Progenitor cell of endocrine pancreas (in vitro differentiated cells): ENCODE measurements around the gene FADS6. TPM values are rescaled to one million over a fixed set of nuclear protein-coding genes. Genes with fewer than 3 reads are reported as not detected.
"Not testable (repeated sequence)": the region's sequence is repeated elsewhere in the genome, so short reads cannot be mapped to it uniquely, and the experiment has no call there.

Source experiments
- DNase-seq: peaks from one replicate; pipeline ENCODE4 v3.0.0; 2021; ENCODE audit warnings: low spot score; ENCODE audit not compliant: unreplicated experiment
- H3K27ac Mint-ChIP-seq: 2 replicates; pipeline ENCODE4 v1.8.0; 2021; ENCODE audit warnings: mild to moderate bottlenecking, moderate library complexity, mixed read lengths
- H3K27me3 Mint-ChIP-seq: 2 replicates; pipeline ENCODE4 v1.8.0; 2021; ENCODE audit warnings: mixed read lengths
- H3K36me3 Mint-ChIP-seq: 2 replicates; pipeline ENCODE4 v1.8.0; 2022; ENCODE audit warnings: mixed read lengths; ENCODE audit not compliant: insufficient read depth
- H3K4me1 Mint-ChIP-seq: 2 replicates; pipeline ENCODE4 v1.8.0; 2021; ENCODE audit warnings: low read depth, mixed read lengths
- H3K4me3 Mint-ChIP-seq: 2 replicates; pipeline ENCODE4 v1.8.0; 2021; ENCODE audit warnings: low read depth, mild to moderate bottlenecking, moderate library complexity, mixed read lengths
- H3K9me3 Mint-ChIP-seq: 2 replicates; pipeline ENCODE4 v1.8.0; 2021; ENCODE audit warnings: low read depth, mixed read lengths
- total RNA-seq: library from RNA; stranded (reverse); gene quantifications from 2 replicates; pipeline ENCODE4 v1.2.1, GENCODE V29; 2021
- TF ChIP-seq, protein P1 (sequence below): fragments of 200-600 bp; sonication (generic); IDR thresholded peaks from one replicate; pipeline ENCODE4 v1.5.0; 2021; ENCODE audit warnings: antibody characterized with exemption, mild to moderate bottlenecking; ENCODE audit not compliant: unreplicated experiment

Gene FADS6
- total RNA-seq, 1 donor from 2014 or later, result 0.14 TPM

DNA sequence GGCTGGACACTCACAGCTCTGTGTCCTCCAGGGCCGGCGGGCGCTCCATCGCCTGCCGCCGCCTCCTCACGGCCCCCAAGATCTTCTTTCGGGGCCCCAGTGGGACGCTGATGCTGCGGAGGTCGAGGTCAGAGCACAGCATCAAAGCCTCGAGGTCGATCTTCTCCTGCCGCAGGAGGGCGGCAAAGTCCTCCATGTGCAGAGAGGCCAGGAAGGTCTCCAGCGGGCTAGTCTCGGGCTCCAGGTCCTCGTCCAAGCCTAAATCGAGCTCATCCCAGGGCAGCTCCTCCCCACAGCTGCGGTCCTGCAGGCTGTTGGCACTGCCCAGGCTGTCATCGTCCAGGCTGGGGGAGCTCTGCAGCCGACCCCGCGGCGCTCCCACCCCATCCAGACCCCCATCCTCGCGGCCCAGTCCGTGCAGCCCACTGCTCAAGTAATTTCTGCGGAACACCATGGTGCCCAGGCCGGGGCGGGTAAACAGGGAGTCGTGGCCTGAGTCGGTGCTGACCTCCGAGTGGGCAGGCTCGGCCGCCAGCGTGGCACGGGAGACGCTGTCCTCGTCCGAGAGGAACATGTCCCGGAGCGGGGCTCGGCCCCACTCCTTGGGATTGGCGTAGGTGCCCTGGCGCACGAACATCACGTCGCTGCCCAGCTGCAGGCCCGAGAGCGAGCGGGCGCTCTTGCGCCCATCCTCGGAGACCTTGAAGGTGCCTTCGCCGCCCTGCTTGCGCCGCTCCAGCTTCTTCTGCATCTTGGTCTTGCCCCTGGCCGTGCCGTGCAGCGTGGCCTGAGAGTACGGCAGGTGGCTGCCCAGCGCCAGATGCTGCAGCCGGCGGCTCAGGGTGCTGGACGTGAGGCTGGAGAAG is 26.2 kb upstream of the FADS6 start:
- no peak overlapping the region for H3K4me3 Mint-ChIP-seq
- no peak for DNase-seq

DNA sequence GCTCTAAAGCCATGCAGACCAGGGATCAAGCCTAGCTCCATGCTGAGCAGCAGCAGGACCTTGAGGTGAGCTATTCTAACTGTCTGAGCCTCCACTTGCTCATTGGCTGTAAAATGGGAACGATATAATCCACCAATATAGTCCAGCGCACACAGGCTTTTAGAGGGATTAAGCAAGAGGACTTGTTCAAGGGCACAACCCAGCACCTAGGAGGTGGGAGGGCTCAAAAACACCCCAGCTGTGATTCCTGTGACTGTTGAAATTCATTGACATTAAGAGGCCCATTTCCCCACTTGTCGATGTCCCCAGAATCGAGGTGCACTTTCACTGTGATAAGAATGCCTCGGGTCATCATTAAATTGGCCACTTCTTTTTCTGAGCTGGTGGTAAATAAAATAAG is 25.5 kb upstream of the FADS6 start:
- peaks cover 25% of the 10 kb centered on the region for H3K27me3 Mint-ChIP-seq
- no peak overlapping the region for H3K4me3 Mint-ChIP-seq
- peaks cover 2% of the 10 kb centered on the region for H3K4me1 Mint-ChIP-seq
- H3K9me3 Mint-ChIP-seq, result no peaks in the 10 kb centered on the region
- H3K36me3 Mint-ChIP-seq, result no peaks in the 10 kb centered on the region
- DNase-seq, result no peak
- no peak overlapping the region for H3K27ac Mint-ChIP-seq
- TF ChIP-seq, protein P1, sequence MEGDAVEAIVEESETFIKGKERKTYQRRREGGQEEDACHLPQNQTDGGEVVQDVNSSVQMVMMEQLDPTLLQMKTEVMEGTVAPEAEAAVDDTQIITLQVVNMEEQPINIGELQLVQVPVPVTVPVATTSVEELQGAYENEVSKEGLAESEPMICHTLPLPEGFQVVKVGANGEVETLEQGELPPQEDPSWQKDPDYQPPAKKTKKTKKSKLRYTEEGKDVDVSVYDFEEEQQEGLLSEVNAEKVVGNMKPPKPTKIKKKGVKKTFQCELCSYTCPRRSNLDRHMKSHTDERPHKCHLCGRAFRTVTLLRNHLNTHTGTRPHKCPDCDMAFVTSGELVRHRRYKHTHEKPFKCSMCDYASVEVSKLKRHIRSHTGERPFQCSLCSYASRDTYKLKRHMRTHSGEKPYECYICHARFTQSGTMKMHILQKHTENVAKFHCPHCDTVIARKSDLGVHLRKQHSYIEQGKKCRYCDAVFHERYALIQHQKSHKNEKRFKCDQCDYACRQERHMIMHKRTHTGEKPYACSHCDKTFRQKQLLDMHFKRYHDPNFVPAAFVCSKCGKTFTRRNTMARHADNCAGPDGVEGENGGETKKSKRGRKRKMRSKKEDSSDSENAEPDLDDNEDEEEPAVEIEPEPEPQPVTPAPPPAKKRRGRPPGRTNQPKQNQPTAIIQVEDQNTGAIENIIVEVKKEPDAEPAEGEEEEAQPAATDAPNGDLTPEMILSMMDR, result no peak

More for the DNA sequence above, 26.2 kb upstream of the FADS6 start:
- no peaks in the 10 kb centered on the region for H3K9me3 Mint-ChIP-seq
- TF ChIP-seq, protein P1, result peak; percentile 43
- no peaks in the 10 kb centered on the region for H3K36me3 Mint-ChIP-seq
- peaks cover 33% of the 10 kb centered on the region for H3K27me3 Mint-ChIP-seq
- H3K27ac Mint-ChIP-seq, result no peak overlapping the region
- peaks cover 2% of the 10 kb centered on the region for H3K4me1 Mint-ChIP-seq

DNA sequence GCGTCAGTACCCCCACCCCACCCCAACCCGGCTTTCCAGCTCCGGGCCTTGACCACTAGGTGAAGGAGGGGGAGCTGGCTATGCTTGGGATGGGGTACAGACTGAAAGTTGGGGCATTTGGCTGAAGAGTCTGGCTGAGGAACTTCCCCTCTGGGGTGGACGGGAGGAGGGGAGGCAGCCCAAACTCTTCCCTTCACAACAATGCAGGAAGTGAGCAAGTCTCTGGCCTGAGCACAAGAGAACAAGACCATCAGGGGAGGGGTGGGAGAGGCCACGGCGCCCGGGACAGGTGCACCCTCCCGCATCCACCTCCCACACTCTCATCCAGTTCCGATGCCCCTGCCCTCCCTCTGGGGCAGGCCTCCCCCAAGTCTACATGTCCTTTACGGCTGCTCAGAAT is 24.0 kb upstream of the FADS6 start:
- TF ChIP-seq, protein P1, result no peak
- no peak for DNase-seq
- Mint-ChIP-seq H3K27me3 (peaks cover 18% of the 10 kb centered on the region), H3K4me3 (no peak overlapping the region), H3K4me1 (peaks cover 2% of the 10 kb centered on the region), H3K27ac (no peak overlapping the region), H3K36me3 (no peaks in the 10 kb centered on the region), H3K9me3 (peaks cover 2% of the 10 kb centered on the region)

DNA sequence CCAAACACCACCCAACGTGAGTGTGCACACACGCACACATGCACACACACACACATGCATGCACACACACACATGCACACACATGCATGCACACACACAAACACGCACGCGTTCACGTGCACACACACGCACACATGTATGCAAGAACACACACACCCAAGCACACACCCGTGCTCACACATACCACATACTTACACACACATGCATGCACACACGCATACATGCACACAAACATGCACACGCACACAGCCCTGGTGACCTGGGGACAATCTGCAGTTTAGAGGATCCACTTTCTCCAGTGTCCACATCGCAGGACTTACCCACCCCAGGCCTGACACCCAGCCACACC is 23.4 kb upstream of the FADS6 start:
- DNase-seq, result no peak
- TF ChIP-seq, protein P1, result no peak
- no peak overlapping the region for H3K4me3 Mint-ChIP-seq
- peaks cover 2% of the 10 kb centered on the region for H3K9me3 Mint-ChIP-seq
- peaks cover 15% of the 10 kb centered on the region for H3K27me3 Mint-ChIP-seq
- H3K27ac Mint-ChIP-seq, result peak overlapping the region; percentile 58
- H3K4me1 Mint-ChIP-seq, result peaks cover 2% of the 10 kb centered on the region
- no peaks in the 10 kb centered on the region for H3K36me3 Mint-ChIP-seq

DNA sequence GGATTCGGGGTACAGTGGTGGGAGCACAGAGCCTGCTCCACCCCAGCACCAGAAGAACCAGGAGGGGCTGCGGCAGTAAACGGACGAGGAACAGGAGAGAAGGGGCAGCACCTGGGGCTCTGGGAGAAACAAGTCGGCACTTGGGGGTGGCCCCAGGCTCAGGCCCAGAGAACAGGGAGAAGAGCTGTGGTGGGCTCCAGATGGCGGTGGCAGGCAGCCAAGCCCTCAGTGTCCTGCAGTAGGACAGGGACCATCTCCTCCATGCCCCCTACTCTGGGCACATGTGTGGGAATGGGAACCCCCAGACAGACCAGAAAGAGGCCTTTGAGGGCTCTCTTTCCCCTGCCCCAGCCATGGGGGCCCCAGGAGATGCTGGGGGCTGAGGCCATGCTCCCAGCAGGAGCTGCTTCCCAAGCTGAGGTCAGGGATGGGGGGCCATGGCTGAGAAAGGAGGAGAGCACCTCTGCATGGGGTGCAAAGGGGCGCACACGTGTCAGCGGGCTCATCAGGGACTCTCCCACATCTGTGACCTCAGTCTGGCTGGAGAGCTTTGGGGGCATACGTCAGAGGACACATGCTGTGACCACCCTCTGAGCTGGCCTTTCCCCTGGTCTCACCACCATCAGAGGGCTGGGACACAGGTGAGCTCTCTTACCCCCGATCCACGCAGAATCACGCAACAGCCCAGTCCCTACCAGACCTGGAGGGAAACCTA is 22.9 kb upstream of the FADS6 start:
- no peak for DNase-seq
- Mint-ChIP-seq H3K4me3 (no peak overlapping the region), H3K36me3 (no peaks in the 10 kb centered on the region), H3K27me3 (peaks cover 15% of the 10 kb centered on the region), H3K9me3 (peaks cover 2% of the 10 kb centered on the region), H3K27ac (peak overlapping the region; percentile 58), H3K4me1 (peaks cover 2% of the 10 kb centered on the region)
- TF ChIP-seq, protein P1, result no peak

DNA sequence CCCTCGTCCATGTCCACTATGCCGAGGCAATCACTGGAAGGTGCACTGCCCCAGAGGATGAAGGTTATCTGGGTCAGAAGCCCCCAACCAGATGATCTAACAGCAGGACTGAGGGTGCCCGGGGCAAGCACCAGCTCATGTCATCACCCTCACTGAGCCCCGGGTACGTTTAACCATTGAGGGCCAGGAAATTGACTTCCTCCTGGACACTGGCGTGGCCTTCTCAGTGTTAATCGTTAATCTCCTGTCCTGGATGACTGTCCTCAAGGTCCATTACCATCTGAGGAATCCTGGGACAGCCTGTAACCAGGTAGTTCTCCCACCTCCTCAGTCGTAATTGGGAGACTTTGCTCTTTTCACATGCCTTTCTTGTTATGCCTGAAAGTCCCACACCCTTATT is 18.0 kb upstream of the FADS6 start:
- H3K27me3 Mint-ChIP-seq, result peaks cover 17% of the 10 kb centered on the region
- H3K36me3 Mint-ChIP-seq, DNase-seq, H3K4me3 Mint-ChIP-seq, H3K9me3 Mint-ChIP-seq, H3K4me1 Mint-ChIP-seq, H3K27ac Mint-ChIP-seq: not testable (repeated sequence)

DNA sequence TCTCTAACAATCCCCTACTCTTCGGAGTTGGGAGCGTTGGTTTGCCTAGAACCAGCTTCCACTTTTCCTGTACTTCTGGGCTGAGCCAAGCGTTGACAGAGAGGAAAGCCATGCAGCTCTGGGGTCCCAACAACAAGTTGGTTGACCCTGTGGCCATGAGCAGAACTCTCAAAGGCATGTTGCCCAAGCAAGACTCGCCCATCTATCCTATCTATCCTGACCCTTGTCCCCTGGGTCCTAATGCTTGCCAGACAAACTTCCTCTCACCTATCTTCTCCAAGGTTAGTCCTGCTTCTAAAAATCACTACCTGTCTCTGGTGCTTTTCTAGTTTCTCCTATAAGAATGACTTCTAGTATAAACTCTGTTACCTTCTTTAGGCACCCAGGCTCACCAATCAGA is 15.7 kb upstream of the FADS6 start:
- H3K4me3 Mint-ChIP-seq, H3K27ac Mint-ChIP-seq, H3K36me3 Mint-ChIP-seq, DNase-seq, H3K9me3 Mint-ChIP-seq, H3K4me1 Mint-ChIP-seq: not testable (repeated sequence)
- H3K27me3 Mint-ChIP-seq, result peaks cover 17% of the 10 kb centered on the region
